ENCODE measurements around the gene EMC1. TPM values are rescaled to one million over a fixed set of nuclear protein-coding genes. Genes with fewer than 3 reads are reported as not detected.

The EMC1 gene
- total and polyA plus RNA-seq, 2 donors (not counting 1 experiment from before 2014, with no cell fraction given): 25.8 to 45.5 TPM

GRCh38 chr1:19177811-19178210 lies 73.5 kb downstream of the EMC1 start:
- H3K27me3 Mint-ChIP-seq: no peaks in the 10 kb centered on the region
- Histone ChIP-seq H3K27ac (ENCODE audit: low read length in 2 of 2) (no peak overlapping the region), H3K4me2 (replicated peaks; ENCODE audit: low read depth, low read length, poor library complexity, severe bottlenecking) (no peak overlapping the region), H4K20me1 (ENCODE audit: control insufficient read depth, insufficient read depth, low read length, poor library complexity, severe bottlenecking) (no peaks in the 10 kb centered on the region), H3K9me3 (ENCODE audit: control extremely low read depth in 1 of 3, control insufficient read depth in 2 of 3, insufficient read depth in 1 of 3, low read length in 2 of 3) (no peaks in the 10 kb centered on the region), H2AFZ (ENCODE audit: insufficient read depth, low read depth, low read length, poor library complexity, severe bottlenecking) (no peak overlapping the region), H3K36me3 (replicated peaks in 1 of 2; ENCODE audit: control extremely low read depth in 1 of 2, control insufficient read depth in 1 of 2, extremely low read depth in 1 of 2, insufficient read depth in 2 of 2, low read length in 1 of 2) (peaks cover 2 to 75% of the 10 kb centered on the region in 2 experiments), H3K27me3 (replicated peaks in 1 of 4; ENCODE audit: control extremely low read depth in 1 of 4, control insufficient read depth in 3 of 4, insufficient read depth in 4 of 4, low read length in 3 of 4) (no peaks in the 10 kb centered on the region), H3K4me3 (ENCODE audit: control extremely low read depth in 1 of 5, extremely low read depth in 1 of 5, insufficient read depth in 1 of 5, low read depth in 2 of 5, low read length in 4 of 5) (no peak overlapping the region), H3K79me2 (ENCODE audit: control insufficient read depth, insufficient read depth, low read length) (no peaks in the 10 kb centered on the region), H3K9ac (ENCODE audit: low read length) (no peak overlapping the region), H3K4me1 (ENCODE audit: control insufficient read depth in 2 of 2, insufficient read depth in 2 of 2, low read length in 2 of 2) (no peaks in the 10 kb centered on the region)
- intact Hi-C loops (cut with micrococcal nuclease): loop anchor here (2.0 kb wide), 1 partner anchor 475 kb away; no protein-coding TSS in a partner anchor
- DNase-seq: no peak
- H3K4me1 Mint-ChIP-seq: no peaks in the 10 kb centered on the region
- POLR2A ChIA-PET: no interaction called here
- no peaks in the 10 kb centered on the region for H3K9me3 Mint-ChIP-seq (ENCODE audit: insufficient read depth)
- no peak overlapping the region for H3K4me3 Mint-ChIP-seq
- H3K27ac Mint-ChIP-seq: no peak overlapping the region
- CTCF ChIA-PET: no interaction called here
- no peak for ATAC-seq (ENCODE audit: low read depth)
- WGBS (ENCODE audit: insufficient coverage): 100% methylated on average over 2 of the region's 2 CpGs
- no peak for TF ChIP-seq EZH2 (IDR thresholded peaks at IDR 0.05; ENCODE audit: borderline replicate concordance, insufficient read depth, low read depth, low read length, poor library complexity, severe bottlenecking)
- TF ChIP-seq, protein P1, sequence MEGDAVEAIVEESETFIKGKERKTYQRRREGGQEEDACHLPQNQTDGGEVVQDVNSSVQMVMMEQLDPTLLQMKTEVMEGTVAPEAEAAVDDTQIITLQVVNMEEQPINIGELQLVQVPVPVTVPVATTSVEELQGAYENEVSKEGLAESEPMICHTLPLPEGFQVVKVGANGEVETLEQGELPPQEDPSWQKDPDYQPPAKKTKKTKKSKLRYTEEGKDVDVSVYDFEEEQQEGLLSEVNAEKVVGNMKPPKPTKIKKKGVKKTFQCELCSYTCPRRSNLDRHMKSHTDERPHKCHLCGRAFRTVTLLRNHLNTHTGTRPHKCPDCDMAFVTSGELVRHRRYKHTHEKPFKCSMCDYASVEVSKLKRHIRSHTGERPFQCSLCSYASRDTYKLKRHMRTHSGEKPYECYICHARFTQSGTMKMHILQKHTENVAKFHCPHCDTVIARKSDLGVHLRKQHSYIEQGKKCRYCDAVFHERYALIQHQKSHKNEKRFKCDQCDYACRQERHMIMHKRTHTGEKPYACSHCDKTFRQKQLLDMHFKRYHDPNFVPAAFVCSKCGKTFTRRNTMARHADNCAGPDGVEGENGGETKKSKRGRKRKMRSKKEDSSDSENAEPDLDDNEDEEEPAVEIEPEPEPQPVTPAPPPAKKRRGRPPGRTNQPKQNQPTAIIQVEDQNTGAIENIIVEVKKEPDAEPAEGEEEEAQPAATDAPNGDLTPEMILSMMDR (IDR thresholded peaks at IDR 0.05): no peak

- no peak overlapping the region for H3K27ac Mint-ChIP-seq
- Histone ChIP-seq H3K9ac (ENCODE audit: low read length) (no peak overlapping the region), H3K4me2 (replicated peaks; ENCODE audit: low read depth, low read length, poor library complexity, severe bottlenecking) (no peak overlapping the region), H3K4me1 (ENCODE audit: control insufficient read depth in 2 of 2, insufficient read depth in 2 of 2, low read length in 2 of 2) (no peaks in the 10 kb centered on the region), H3K36me3 (replicated peaks in 1 of 2; ENCODE audit: control extremely low read depth in 1 of 2, control insufficient read depth in 1 of 2, extremely low read depth in 1 of 2, insufficient read depth in 2 of 2, low read length in 1 of 2) (peaks cover 12 to 96% of the 10 kb centered on the region in 2 experiments), H3K4me3 (ENCODE audit: control extremely low read depth in 1 of 5, extremely low read depth in 1 of 5, insufficient read depth in 1 of 5, low read depth in 2 of 5, low read length in 4 of 5) (no peak overlapping the region), H4K20me1 (ENCODE audit: control insufficient read depth, insufficient read depth, low read length, poor library complexity, severe bottlenecking) (no peaks in the 10 kb centered on the region), H3K79me2 (ENCODE audit: control insufficient read depth, insufficient read depth, low read length) (no peaks in the 10 kb centered on the region), H2AFZ (ENCODE audit: insufficient read depth, low read depth, low read length, poor library complexity, severe bottlenecking) (no peak overlapping the region), H3K27me3 (replicated peaks in 1 of 4; ENCODE audit: control extremely low read depth in 1 of 4, control insufficient read depth in 3 of 4, insufficient read depth in 4 of 4, low read length in 3 of 4) (no peaks in the 10 kb centered on the region), H3K27ac (ENCODE audit: low read length in 2 of 2) (no peak overlapping the region), H3K9me3 (ENCODE audit: control extremely low read depth in 1 of 3, control insufficient read depth in 2 of 3, insufficient read depth in 1 of 3, low read length in 2 of 3) (no peaks in the 10 kb centered on the region)
- no peaks in the 10 kb centered on the region for H3K9me3 Mint-ChIP-seq (ENCODE audit: insufficient read depth)
- H3K4me3 Mint-ChIP-seq: no peak overlapping the region
- H3K27me3 Mint-ChIP-seq: no peaks in the 10 kb centered on the region
- ChIA-PET CTCF (interaction anchor here (0.9 kb wide), 1 partner anchor 71 kb away, joined by 4 read pairs; no protein-coding TSS in a partner anchor), POLR2A (no interaction called here)
- ATAC-seq (ENCODE audit: low read depth) (no peak), DNase-seq (no peak)
- intact Hi-C loops (cut with micrococcal nuclease): no loop called here
- no peaks in the 10 kb centered on the region for H3K4me1 Mint-ChIP-seq
- WGBS (ENCODE audit: insufficient coverage): no CpG with 5 or more reads among the region's 2 CpGs
- no peak for TF ChIP-seq EZH2 (IDR thresholded peaks at IDR 0.05; ENCODE audit: borderline replicate concordance, insufficient read depth, low read depth, low read length, poor library complexity, severe bottlenecking)
- TF ChIP-seq, protein P1 (IDR thresholded peaks at IDR 0.05): no peak
These were observed 81.7 kb downstream of the EMC1 start for GRCh38 chr1:19169642-19170041.

Data from B cell (primary cell).